Measurements from ENCODE around the gene ADAMTSL4.

Gene ADAMTSL4

DNA sequence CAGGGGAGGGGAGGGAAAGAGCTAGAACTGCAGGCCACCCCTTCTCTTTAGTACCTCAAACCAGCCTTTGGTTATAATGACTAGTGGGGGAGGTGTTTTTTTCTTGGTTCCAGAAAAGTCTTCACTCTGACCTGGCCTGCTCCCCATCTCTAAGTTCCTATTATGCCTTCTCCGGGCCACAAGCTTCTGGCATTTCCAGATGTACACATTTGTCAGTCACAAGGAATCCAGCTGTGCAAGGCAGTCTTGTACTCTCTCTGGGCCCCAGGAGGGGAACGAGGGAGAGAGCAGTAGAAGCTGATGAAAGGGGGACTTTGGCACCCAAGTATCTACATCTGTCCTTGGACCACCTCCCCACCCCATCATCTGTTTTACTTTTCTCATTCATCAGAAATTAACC is 36.4 kb upstream of the ADAMTSL4 start:
- H3F3A ChIP-seq (ENCODE audit: insufficient read depth) = peaks cover 9% of the 10 kb centered on the region; the same call in 1 of the 2 replicates
- H2AFZ ChIP-seq (ENCODE audit: low read depth, low read length, severe bottlenecking) = no peak overlapping the region
- H3K4me2 ChIP-seq (ENCODE audit: low read depth, low read length, poor library complexity, severe bottlenecking) = no peak overlapping the region
- no peak overlapping the region for H3K27ac ChIP-seq (ENCODE audit: low read depth, low read length)
- no peaks in the 10 kb centered on the region for H3K36me3 ChIP-seq (ENCODE audit: low read length)
- no peaks in the 10 kb centered on the region for H4K20me1 ChIP-seq (ENCODE audit: low read depth, low read length)
- no peaks in the 10 kb centered on the region for H3K9me2 ChIP-seq (replicated peaks; ENCODE audit: insufficient read depth, low read length)
- no peak overlapping the region for H3K9ac ChIP-seq (ENCODE audit: low read length)
- no peaks in the 10 kb centered on the region for H3K9me3 ChIP-seq (ENCODE audit: insufficient read depth, low read length)
- no peaks in the 10 kb centered on the region for H3K27me3 ChIP-seq (ENCODE audit: low read length)
- no peaks in the 10 kb centered on the region for H3K79me2 ChIP-seq (ENCODE audit: insufficient read depth, low read length)
- H3K4me3 ChIP-seq (ENCODE audit: insufficient read depth, low read length, poor library complexity, severe bottlenecking) = no peak overlapping the region
- TF ChIP-seq, protein P1, sequence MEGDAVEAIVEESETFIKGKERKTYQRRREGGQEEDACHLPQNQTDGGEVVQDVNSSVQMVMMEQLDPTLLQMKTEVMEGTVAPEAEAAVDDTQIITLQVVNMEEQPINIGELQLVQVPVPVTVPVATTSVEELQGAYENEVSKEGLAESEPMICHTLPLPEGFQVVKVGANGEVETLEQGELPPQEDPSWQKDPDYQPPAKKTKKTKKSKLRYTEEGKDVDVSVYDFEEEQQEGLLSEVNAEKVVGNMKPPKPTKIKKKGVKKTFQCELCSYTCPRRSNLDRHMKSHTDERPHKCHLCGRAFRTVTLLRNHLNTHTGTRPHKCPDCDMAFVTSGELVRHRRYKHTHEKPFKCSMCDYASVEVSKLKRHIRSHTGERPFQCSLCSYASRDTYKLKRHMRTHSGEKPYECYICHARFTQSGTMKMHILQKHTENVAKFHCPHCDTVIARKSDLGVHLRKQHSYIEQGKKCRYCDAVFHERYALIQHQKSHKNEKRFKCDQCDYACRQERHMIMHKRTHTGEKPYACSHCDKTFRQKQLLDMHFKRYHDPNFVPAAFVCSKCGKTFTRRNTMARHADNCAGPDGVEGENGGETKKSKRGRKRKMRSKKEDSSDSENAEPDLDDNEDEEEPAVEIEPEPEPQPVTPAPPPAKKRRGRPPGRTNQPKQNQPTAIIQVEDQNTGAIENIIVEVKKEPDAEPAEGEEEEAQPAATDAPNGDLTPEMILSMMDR (IDR thresholded peaks at IDR 0.05; ENCODE audit: insufficient read depth, low read length, poor library complexity, severe bottlenecking) = no peak
- no peak for TF ChIP-seq EZH2phosphoT487 (conservative IDR thresholded peaks at IDR 0.05; ENCODE audit: low read length)

- H3K9ac ChIP-seq (ENCODE audit: low read length) = no peak overlapping the region
- H3K9me2 ChIP-seq (replicated peaks; ENCODE audit: insufficient read depth, low read length) = no peaks in the 10 kb centered on the region
- H3K9me3 ChIP-seq (ENCODE audit: insufficient read depth, low read length) = no peaks in the 10 kb centered on the region
- no peaks in the 10 kb centered on the region for H3K79me2 ChIP-seq (ENCODE audit: insufficient read depth, low read length)
- no peak overlapping the region for H3K4me3 ChIP-seq (ENCODE audit: insufficient read depth, low read length, poor library complexity, severe bottlenecking)
- no peak overlapping the region for H2AFZ ChIP-seq (ENCODE audit: low read depth, low read length, severe bottlenecking)
- no peaks in the 10 kb centered on the region for H4K20me1 ChIP-seq (ENCODE audit: low read depth, low read length)
- TF ChIP-seq, protein P1 (IDR thresholded peaks at IDR 0.05; ENCODE audit: insufficient read depth, low read length, poor library complexity, severe bottlenecking) = no peak
- TF ChIP-seq EZH2phosphoT487 (conservative IDR thresholded peaks at IDR 0.05; ENCODE audit: low read length) = no peak
- peaks cover 9% of the 10 kb centered on the region; the same call in 1 of the 2 replicates for H3F3A ChIP-seq (ENCODE audit: insufficient read depth)
- no peak overlapping the region for H3K27ac ChIP-seq (ENCODE audit: low read depth, low read length)
- H3K4me2 ChIP-seq (ENCODE audit: low read depth, low read length, poor library complexity, severe bottlenecking) = no peak overlapping the region
- no peaks in the 10 kb centered on the region for H3K36me3 ChIP-seq (ENCODE audit: low read length)
- H3K27me3 ChIP-seq (ENCODE audit: low read length) = no peaks in the 10 kb centered on the region
These were observed 35.8 kb upstream of the ADAMTSL4 start for GRCh38 chr1:150513351-150513791.

DNA sequence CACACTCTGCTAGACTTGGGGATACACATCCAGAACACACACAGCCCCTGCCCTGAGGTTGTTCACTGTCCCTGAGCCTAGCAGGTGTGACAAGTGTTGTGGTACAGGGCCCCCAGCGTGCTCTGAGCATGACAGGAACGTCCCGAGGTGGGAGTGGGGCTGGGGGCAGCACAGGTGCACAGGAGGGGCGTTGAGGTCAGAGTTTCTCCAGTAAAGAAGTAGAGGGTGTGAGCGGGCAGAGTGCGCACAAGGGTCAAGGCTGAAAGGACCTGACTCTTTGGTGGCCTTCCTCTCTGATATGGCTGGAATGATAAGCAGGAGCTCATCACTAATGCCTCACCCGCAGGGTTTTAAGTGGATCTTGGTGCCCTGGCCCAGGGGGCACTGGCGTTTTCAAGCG is 34.9 kb upstream of the ADAMTSL4 start:
- H4K20me1 ChIP-seq (ENCODE audit: low read depth, low read length) = no peaks in the 10 kb centered on the region
- H3F3A ChIP-seq (ENCODE audit: insufficient read depth) = peaks cover 9% of the 10 kb centered on the region; the same call in 1 of the 2 replicates
- H3K27ac ChIP-seq (ENCODE audit: low read depth, low read length) = no peak overlapping the region
- H3K9me3 ChIP-seq (ENCODE audit: insufficient read depth, low read length) = no peaks in the 10 kb centered on the region
- H3K36me3 ChIP-seq (ENCODE audit: low read length) = no peaks in the 10 kb centered on the region
- no peak overlapping the region for H3K9ac ChIP-seq (ENCODE audit: low read length)
- no peak overlapping the region for H3K4me2 ChIP-seq (ENCODE audit: low read depth, low read length, poor library complexity, severe bottlenecking)
- H3K9me2 ChIP-seq (replicated peaks; ENCODE audit: insufficient read depth, low read length) = no peaks in the 10 kb centered on the region
- no peak for TF ChIP-seq EZH2phosphoT487 (conservative IDR thresholded peaks at IDR 0.05; ENCODE audit: low read length)
- TF ChIP-seq, protein P1 (IDR thresholded peaks at IDR 0.05; ENCODE audit: insufficient read depth, low read length, poor library complexity, severe bottlenecking) = no peak
- H3K79me2 ChIP-seq (ENCODE audit: insufficient read depth, low read length) = no peaks in the 10 kb centered on the region
- no peak overlapping the region for H3K4me3 ChIP-seq (ENCODE audit: insufficient read depth, low read length, poor library complexity, severe bottlenecking)
- H2AFZ ChIP-seq (ENCODE audit: low read depth, low read length, severe bottlenecking) = no peak overlapping the region
- H3K27me3 ChIP-seq (ENCODE audit: low read length) = no peaks in the 10 kb centered on the region
